Measurements from ENCODE around the gene FAM168A.
"Not testable (repeated sequence)": the region's sequence is repeated elsewhere in the genome, so short reads cannot be mapped to it uniquely, and the experiment has no call there.

The FAM168A gene

GRCh38 chr11:73475549-73476095 is 122.3 kb downstream of the FAM168A start:
- in situ Hi-C loops (cut with MboI; ENCODE audit: low sequenced_read_pairs), result no loop called here

- in situ Hi-C loops (cut with MboI; ENCODE audit: low sequenced_read_pairs), result no loop called here
These were observed 124.7 kb downstream of the FAM168A start for GRCh38 chr11:73473252-73473651.

GRCh38 chr11:73470036-73470612 is 127.8 kb downstream of the FAM168A start:
- in situ Hi-C loops (cut with MboI; ENCODE audit: low sequenced_read_pairs), result not testable (repeated sequence)

- in situ Hi-C loops (cut with MboI; ENCODE audit: low sequenced_read_pairs), result no loop called here
These were observed 128.5 kb downstream of the FAM168A start for GRCh38 chr11:73469401-73469800.

- in situ Hi-C loops (cut with MboI; ENCODE audit: low sequenced_read_pairs), result no loop called here
These were observed 129.2 kb downstream of the FAM168A start for GRCh38 chr11:73468590-73469161.

- in situ Hi-C loops (cut with MboI; ENCODE audit: low sequenced_read_pairs), result no loop called here
These were observed 130.4 kb downstream of the FAM168A start for GRCh38 chr11:73467505-73467904.

GRCh38 chr11:73466643-73467042 is 131.3 kb downstream of the FAM168A start:
- in situ Hi-C loops (cut with MboI; ENCODE audit: low sequenced_read_pairs), result no loop called here

GRCh38 chr11:73465871-73466270 is 132.0 kb downstream of the FAM168A start:
- in situ Hi-C loops (cut with MboI; ENCODE audit: low sequenced_read_pairs), result no loop called here

GRCh38 chr11:73465023-73465675 is 132.8 kb downstream of the FAM168A start:
- in situ Hi-C loops (cut with MboI; ENCODE audit: low sequenced_read_pairs), result no loop called here

- in situ Hi-C loops (cut with MboI; ENCODE audit: low sequenced_read_pairs), result no loop called here
These were observed 133.6 kb downstream of the FAM168A start for GRCh38 chr11:73464347-73464746.

- in situ Hi-C loops (cut with MboI; ENCODE audit: low sequenced_read_pairs), result no loop called here
These were observed 134.6 kb downstream of the FAM168A start for GRCh38 chr11:73463359-73463758.

- in situ Hi-C loops (cut with MboI; ENCODE audit: low sequenced_read_pairs), result no loop called here
These were observed 135.9 kb downstream of the FAM168A start for GRCh38 chr11:73461964-73462363.

- in situ Hi-C loops (cut with MboI; ENCODE audit: low sequenced_read_pairs), result no loop called here
These were observed 136.5 kb downstream of the FAM168A start for GRCh38 chr11:73461335-73461840.

- in situ Hi-C loops (cut with MboI; ENCODE audit: low sequenced_read_pairs), result no loop called here
These were observed 139.7 kb downstream of the FAM168A start for GRCh38 chr11:73458201-73458600.

- in situ Hi-C loops (cut with MboI; ENCODE audit: low sequenced_read_pairs), result no loop called here
These were observed 142.9 kb downstream of the FAM168A start for GRCh38 chr11:73454987-73455386.

GRCh38 chr11:73453562-73453961 is 144.3 kb downstream of the FAM168A start:
- in situ Hi-C loops (cut with MboI; ENCODE audit: low sequenced_read_pairs), result no loop called here

- in situ Hi-C loops (cut with MboI; ENCODE audit: low sequenced_read_pairs), result no loop called here
These were observed 145.2 kb downstream of the FAM168A start for GRCh38 chr11:73452726-73453125.

GRCh38 chr11:73451896-73452295 is 146.0 kb downstream of the FAM168A start:
- in situ Hi-C loops (cut with MboI; ENCODE audit: low sequenced_read_pairs), result no loop called here

- in situ Hi-C loops (cut with MboI; ENCODE audit: low sequenced_read_pairs), result no loop called here
These were observed 151.1 kb downstream of the FAM168A start for GRCh38 chr11:73446766-73447165.

- in situ Hi-C loops (cut with MboI; ENCODE audit: low sequenced_read_pairs), result no loop called here
These were observed 151.9 kb downstream of the FAM168A start for GRCh38 chr11:73445980-73446379.

GRCh38 chr11:73439002-73439843 is 158.7 kb downstream of the FAM168A start:
- in situ Hi-C loops (cut with MboI; ENCODE audit: low sequenced_read_pairs), result no loop called here

All from HL-60/S4 treated with retinoic acid at 250 ng/mL for 4 days and 3 days (cell line).